Fibroblast of lung (primary cell): ENCODE measurements around the gene BUD31. TPM values are rescaled to one million over a fixed set of nuclear protein-coding genes. Genes with fewer than 3 reads are reported as not detected.

Source experiments
- DNase-seq, 2 donors: peaks; one replicate each; pipeline versions ENCODE4 v3.0.0 to v3.0.0-alpha.2; 2010; ENCODE audit warnings: low read depth in 2 of 2
- H2AFZ ChIP-seq: 2 replicates; pipeline ENCODE4 v1.5.1; 2012; ENCODE audit warnings: low read length, control low read depth, inconsistent platforms
- H3K27ac ChIP-seq: 2 replicates; pipeline ENCODE4 v1.5.1; 2011; ENCODE audit warnings: low read length, control low read depth; ENCODE audit not compliant: insufficient read depth
- H3K27me3 ChIP-seq: 2 replicates; pipeline ENCODE4 v1.5.1; 2011; ENCODE audit warnings: mild to moderate bottlenecking, low read length; ENCODE audit not compliant: control insufficient read depth, insufficient read depth
- H3K36me3 ChIP-seq: 2 replicates; pipeline ENCODE4 v1.5.1; 2011; ENCODE audit warnings: low read length; ENCODE audit not compliant: control insufficient read depth, insufficient read depth
- H3K4me1 ChIP-seq: 2 replicates; pipeline ENCODE4 v1.5.1; 2011; ENCODE audit warnings: low read length; ENCODE audit not compliant: control insufficient read depth, insufficient read depth; ENCODE audit errors: extremely low read depth
- H3K4me2 ChIP-seq: 2 replicates; pipeline ENCODE4 v1.5.1; 2011; ENCODE audit warnings: low read length, control low read depth; ENCODE audit not compliant: insufficient read depth; ENCODE audit errors: extremely low read depth
- H3K4me3 ChIP-seq, 4 experiments: fragments of 200-600 bp in 1 of 4; sonication (generic) in 1 of 4; replicated peaks in 1 of 4; 2 replicates each; pipeline ENCODE4 v1.5.1; 2011 to 2016; ENCODE audit warnings: low read length in 4 of 4, low read depth in 3 of 4, mild to moderate bottlenecking in 3 of 4, control low read depth in 2 of 4, inconsistent platforms in 1 of 4, mixed read lengths in 1 of 4; ENCODE audit not compliant: insufficient read depth in 1 of 4; ENCODE audit errors: control extremely low read depth in 1 of 4
- H3K79me2 ChIP-seq: 2 replicates; pipeline ENCODE4 v1.5.1; 2012; ENCODE audit warnings: mild to moderate bottlenecking, low read length, inconsistent platforms; ENCODE audit not compliant: control insufficient read depth, insufficient read depth
- H3K9ac ChIP-seq: 2 replicates; pipeline ENCODE4 v1.5.1; 2011; ENCODE audit warnings: mild to moderate bottlenecking, low read length, control low read depth; ENCODE audit not compliant: insufficient read depth
- H3K9me3 ChIP-seq: 2 replicates; pipeline ENCODE4 v1.5.1; 2012; ENCODE audit warnings: low read depth, low read length; ENCODE audit not compliant: control insufficient read depth, insufficient read depth
- H4K20me1 ChIP-seq: 2 replicates; pipeline ENCODE4 v1.5.1; 2011; ENCODE audit warnings: low read length; ENCODE audit not compliant: control insufficient read depth, insufficient read depth; ENCODE audit errors: extremely low read depth
- CTCF ChIP-seq, 2 donors: IDR thresholded peaks in 1 of 2; conservative IDR thresholded peaks in 1 of 2; 1 replicate in 1 of 2; 2 replicates in 1 of 2; pipeline ENCODE4 v1.5.1; 2011 to 2012; ENCODE audit warnings: low read length in 2 of 2, control low read depth in 1 of 2, inconsistent platforms in 1 of 2, low read depth in 1 of 2, mild to moderate bottlenecking in 1 of 2
- EZH2 ChIP-seq: IDR thresholded peaks from 2 replicates; pipeline ENCODE4 v1.5.1; 2012; ENCODE audit warnings: low read length, control low read depth, mild to moderate bottlenecking; ENCODE audit errors: missing control alignments
- polyA plus RNA-seq, 2 donors: library from polyadenylated mRNA; depleted of rRNA in 1 of 2; stranded (reverse) in 1 of 2; unstranded in 1 of 2; fragments of >200 nt; gene quantifications; 2 replicates each; pipeline ENCODE4 v1.2.1, GENCODE V29; 2011 to 2012; ENCODE audit warnings: missing spikeins in 1 of 2
- total RNA-seq: library from RNA; depleted of rRNA; stranded (reverse); fragments of >200 nt; gene quantifications from 2 replicates; pipeline ENCODE4 v1.2.1, GENCODE V29; 2014

BUD31 gene
- total and polyA plus RNA-seq, 2 donors (not counting 1 experiment from before 2014, with no cell fraction given) = 83.4 to 114 TPM

- H3K4me3 ChIP-seq = no peak overlapping the region
- no peaks in the 10 kb centered on the region for H3K4me1 ChIP-seq
- no peaks in the 10 kb centered on the region for H3K79me2 ChIP-seq
- H3K27me3 ChIP-seq = no peaks in the 10 kb centered on the region
- H3K4me2 ChIP-seq = no peak overlapping the region
- no peak for TF ChIP-seq CTCF (conservative IDR thresholded peaks at IDR 0.05 in 1 of 2, IDR thresholded peaks at IDR 0.05 in 1 of 2; ENCODE audit: low read depth in 1 of 2, low read length in 2 of 2)
- TF ChIP-seq EZH2 = no peak
- DNase-seq = no peak
- H2AFZ ChIP-seq = no peak overlapping the region
- no peaks in the 10 kb centered on the region for H3K9me3 ChIP-seq
- no peak overlapping the region for H3K9ac ChIP-seq
- no peak overlapping the region for H3K27ac ChIP-seq
- no peaks in the 10 kb centered on the region for H4K20me1 ChIP-seq
- H3K36me3 ChIP-seq = peaks cover 32% of the 10 kb centered on the region
Observed at GRCh38 chr7:99422625-99423024, 13.9 kb downstream of the BUD31 start.

DNA sequence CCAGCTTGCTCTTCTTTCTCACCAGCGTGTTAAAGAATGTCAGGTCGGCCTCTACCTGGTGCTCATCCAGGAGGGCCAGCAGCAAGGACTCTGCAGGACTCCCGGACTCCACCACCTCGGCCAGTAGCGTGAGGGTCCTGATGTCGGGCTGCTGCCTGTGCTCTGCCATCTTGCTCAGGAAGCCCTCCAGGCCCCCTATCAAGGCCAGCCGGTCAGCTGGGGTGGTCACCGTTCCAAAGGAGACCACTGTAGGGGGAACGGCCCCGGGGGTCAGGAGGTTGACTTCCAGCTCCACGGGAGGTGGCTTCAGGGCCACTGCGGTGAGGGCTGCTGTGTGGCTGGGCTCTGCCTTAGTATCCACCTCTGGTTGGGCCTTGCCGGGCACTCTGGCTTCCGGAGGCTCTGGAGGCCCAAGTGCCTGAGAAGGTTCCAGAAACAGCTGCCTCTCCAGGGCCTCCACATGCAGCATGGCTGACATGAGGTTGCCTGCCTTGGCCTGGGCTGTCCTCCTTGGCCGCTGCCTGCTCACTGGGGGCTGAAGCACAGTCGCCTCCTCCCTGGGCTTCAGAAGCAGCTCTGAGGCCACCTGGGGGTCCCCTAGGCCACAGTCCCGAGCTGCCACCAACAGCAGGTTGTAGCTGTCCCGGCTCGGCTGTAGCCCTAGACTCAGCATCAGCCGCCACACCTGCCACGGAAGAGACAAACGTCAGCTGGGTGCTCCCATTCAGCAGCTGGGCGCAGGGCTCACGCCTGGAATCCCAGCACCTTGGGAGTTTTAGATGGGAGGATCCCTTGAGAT is 16.4 kb downstream of the BUD31 start:
- H3K9ac ChIP-seq = no peak overlapping the region
- no peaks in the 10 kb centered on the region for H3K79me2 ChIP-seq
- no peaks in the 10 kb centered on the region for H3K27me3 ChIP-seq
- H4K20me1 ChIP-seq = no peaks in the 10 kb centered on the region
- peaks cover 23% of the 10 kb centered on the region for H3K36me3 ChIP-seq
- no peak overlapping the region for H2AFZ ChIP-seq
- TF ChIP-seq EZH2 = no peak
- TF ChIP-seq CTCF (conservative IDR thresholded peaks at IDR 0.05 in 1 of 2, IDR thresholded peaks at IDR 0.05 in 1 of 2; ENCODE audit: low read depth in 1 of 2, low read length in 2 of 2) = no peak
- H3K4me2 ChIP-seq = no peak overlapping the region
- no peak overlapping the region for H3K27ac ChIP-seq
- H3K4me3 ChIP-seq = no peak overlapping the region
- DNase-seq = no peak
- no peaks in the 10 kb centered on the region for H3K9me3 ChIP-seq
- H3K4me1 ChIP-seq = no peaks in the 10 kb centered on the region

GRCh38 chr7:99428972-99429566 is 20.3 kb downstream of the BUD31 start:
- no peaks in the 10 kb centered on the region for H3K4me1 ChIP-seq
- H3K9me3 ChIP-seq = no peaks in the 10 kb centered on the region
- no peaks in the 10 kb centered on the region for H3K27me3 ChIP-seq
- H2AFZ ChIP-seq = no peak overlapping the region
- H3K4me3 ChIP-seq = no peak overlapping the region
- peaks cover 18% of the 10 kb centered on the region for H3K36me3 ChIP-seq
- no peak overlapping the region for H3K27ac ChIP-seq
- H4K20me1 ChIP-seq = no peaks in the 10 kb centered on the region
- TF ChIP-seq EZH2 = no peak
- no peak for TF ChIP-seq CTCF (conservative IDR thresholded peaks at IDR 0.05 in 1 of 2, IDR thresholded peaks at IDR 0.05 in 1 of 2; ENCODE audit: low read depth in 1 of 2, low read length in 2 of 2)
- no peak overlapping the region for H3K9ac ChIP-seq
- no peak for DNase-seq
- H3K79me2 ChIP-seq = no peaks in the 10 kb centered on the region
- no peak overlapping the region for H3K4me2 ChIP-seq
